ENCODE measurements around the gene RPL37. TPM values are rescaled to one million over a fixed set of nuclear protein-coding genes. Genes with fewer than 3 reads are reported as not detected.
"Not testable (repeated sequence)": the region's sequence is repeated elsewhere in the genome, so short reads cannot be mapped to it uniquely, and the experiment has no call there.

Gene RPL37
- total RNA-seq, 1 donor from 2014 or later, result 1,537 TPM

DNA sequence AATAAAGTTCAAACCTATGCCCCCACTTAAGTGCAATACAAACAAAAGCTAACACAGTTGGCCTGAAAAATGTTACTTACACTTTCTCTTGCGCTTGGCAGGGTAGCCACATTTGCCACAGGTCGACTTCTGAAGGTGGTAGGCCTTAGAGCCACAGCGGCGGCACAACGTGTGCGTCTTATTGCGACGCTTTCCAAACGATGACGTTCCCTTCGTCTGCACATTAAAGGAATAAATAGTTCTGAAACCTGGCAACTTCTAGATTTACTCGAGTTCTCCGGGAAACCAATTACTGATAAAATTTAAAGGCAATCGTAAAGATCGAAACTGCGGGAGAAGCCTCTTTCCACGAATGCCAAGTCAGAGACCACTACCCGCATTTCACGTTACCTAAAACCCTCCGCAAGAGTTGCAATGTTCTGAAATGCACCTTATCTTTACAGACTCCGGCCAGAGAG is 602 bp downstream of the RPL37 start:
- intact Hi-C loops (cut with micrococcal nuclease), result loop anchor here (2.0 to 10.0 kb wide), 3 partner anchors 44 to 1760 kb away; partner anchors contain the start of genes PTGER4 and RICTOR

DNA sequence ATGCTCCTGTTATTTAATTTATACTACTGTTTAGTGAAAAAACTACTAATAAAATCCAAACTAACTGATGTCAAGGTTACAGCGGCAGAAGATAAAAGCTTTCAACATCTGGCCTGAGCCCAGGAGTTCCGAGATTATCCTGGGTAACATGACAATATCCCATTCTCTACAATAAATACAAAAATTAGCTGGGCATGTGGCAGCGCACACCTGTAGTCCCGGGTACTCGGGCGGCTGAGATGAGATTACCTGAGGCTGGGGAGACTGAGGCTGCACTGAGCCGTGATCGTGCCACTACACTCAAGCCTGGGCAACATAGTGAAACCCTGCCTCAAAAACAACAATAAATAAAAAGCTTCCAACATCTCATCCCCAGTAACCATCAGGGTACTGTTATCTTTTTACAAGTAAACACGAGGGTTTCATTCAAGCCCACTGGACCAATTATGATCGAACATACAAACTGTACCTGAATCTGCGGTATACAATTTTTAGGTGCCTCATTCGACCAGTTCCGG is 1.3 kb downstream of the RPL37 start:
- intact Hi-C loops (cut with micrococcal nuclease), result loop anchor here (2.0 to 10.0 kb wide), 3 partner anchors 45 to 1759 kb away; partner anchors contain the start of genes PTGER4 and RICTOR

GRCh38 chr5:40832345-40832744 is 2.7 kb downstream of the RPL37 start:
- intact Hi-C loops (cut with micrococcal nuclease), result loop anchor here (10.0 kb wide), 1 partner anchor 1758 kb away; the partner anchor contains the start of gene RICTOR

DNA sequence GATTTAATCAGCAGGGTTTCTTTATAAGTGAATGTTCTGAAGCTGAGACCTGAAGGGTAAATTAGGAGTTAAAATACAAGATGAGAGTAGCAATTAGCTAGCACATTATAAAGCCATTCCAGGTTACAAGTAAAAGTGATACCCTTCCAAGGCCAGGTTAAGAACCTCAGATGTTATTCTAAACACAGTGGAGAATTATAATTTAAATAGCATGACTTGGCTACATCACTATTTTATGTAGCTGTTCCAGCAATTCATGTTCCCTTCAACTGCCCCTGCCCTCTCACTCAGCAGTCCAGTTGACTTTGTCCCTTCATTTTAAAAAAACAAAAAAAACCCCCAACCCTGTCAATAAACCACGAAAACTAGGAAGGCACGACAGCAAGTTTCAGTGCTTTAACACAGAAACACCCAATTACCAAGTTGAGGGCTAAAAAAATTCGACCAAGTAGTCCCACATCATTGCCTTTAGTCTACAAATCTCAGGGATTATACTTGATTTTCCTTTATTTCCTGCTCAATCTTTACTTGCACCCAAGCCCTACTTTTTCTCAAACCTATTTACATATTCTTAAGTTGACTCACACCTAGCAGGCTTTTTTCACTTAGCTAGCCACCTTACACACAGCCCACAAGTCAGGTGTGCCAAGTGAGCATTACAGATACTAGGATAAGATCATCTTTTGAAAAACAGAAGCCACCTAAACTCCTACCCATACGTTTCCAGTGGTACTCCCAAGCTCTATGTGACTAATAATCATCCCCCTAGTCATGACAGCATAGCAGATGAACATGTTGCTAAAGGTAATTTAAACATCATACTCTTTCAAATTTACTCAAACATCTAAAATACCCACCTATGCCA is 3.4 kb downstream of the RPL37 start:
- intact Hi-C loops (cut with micrococcal nuclease), result loop anchor here (10.0 kb wide), 1 partner anchor 1757 kb away; the partner anchor contains the start of gene RICTOR

GRCh38 chr5:40829748-40830533 is 5.1 kb downstream of the RPL37 start:
- intact Hi-C loops (cut with micrococcal nuclease), result loop anchor here (10.0 kb wide), 1 partner anchor 1755 kb away; the partner anchor contains the start of gene RICTOR

DNA sequence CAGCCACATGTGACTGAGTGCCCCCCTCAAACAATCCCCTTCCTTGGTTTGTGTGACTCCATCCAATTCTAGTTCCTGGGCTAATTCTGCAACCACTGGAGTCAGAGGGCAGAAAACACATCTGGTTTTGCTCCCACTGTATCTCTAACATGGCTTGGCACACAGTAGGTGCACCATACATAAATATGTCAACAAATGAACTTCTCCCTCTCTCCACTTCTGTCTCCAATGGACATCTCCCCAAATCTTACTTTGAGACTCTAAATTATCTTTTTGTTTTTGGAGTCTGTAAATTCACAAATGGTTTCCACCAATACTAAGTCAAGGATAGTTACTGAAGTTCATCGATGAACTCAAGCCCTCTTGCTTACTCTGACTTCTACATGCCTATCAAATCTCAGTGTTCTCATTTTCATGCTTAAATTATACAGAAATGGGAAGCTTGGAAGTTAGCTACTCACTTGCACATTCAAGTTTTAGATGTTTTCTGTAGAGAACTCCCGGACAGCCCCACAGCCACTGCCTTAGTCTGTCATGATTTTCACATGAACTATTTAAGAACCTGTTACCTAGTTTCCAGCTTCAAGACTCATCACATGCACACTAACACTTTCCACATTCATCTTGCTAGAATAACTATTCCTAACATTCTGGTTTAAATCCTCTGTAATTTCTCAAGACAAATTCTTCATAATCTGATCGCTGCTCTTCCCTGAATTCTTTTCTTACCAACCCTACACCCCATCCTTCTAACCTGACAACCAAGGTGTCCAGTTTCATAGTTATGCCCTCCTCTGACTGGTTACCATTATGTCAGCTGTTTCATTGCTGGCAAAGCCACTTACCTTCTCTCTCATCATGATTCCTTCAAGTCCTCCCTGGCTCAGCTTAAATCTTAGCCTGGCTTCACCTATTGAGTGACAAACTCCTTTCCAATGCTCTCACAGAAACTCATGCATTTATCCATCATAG is 6.0 kb downstream of the RPL37 start:
- intact Hi-C loops (cut with micrococcal nuclease), result no loop called here

GRCh38 chr5:40828021-40828631 is 6.9 kb downstream of the RPL37 start:
- intact Hi-C loops (cut with micrococcal nuclease), result no loop called here

DNA sequence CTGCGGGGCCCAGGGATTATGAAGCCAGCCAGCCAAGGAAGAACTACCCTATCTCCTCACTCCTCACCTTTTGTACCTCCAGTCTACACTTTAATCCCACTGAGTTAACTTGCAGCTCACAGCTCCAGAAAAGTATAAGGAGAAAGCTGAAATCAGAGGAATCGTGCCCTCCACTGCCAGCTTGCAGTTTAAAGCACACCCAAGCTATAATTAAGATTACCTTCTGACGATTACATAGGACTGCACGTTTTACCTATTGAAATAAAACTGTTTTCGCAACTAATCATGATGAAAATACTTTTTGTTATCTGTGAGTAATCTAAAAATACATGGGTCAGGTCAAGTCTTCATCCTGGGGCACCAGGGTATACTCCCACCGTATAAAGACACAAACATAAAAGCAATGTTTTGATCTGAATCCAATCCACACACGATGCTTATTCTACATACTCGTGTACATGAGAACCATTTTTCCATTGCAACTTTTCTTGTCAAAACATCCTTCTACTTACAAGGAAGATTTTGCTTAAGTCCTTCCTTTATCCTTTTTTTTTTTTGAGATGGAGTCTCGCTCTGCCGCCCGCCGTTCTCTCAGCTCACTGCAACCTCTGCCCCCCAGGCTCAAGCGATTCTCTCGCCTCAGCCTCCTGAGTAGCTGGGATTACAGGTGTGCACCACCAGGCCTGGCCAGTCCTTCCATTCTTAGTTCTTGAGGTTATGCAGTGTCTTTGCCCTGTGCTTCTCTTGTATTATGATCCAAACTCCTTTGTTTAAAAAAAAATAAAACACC is 7.6 kb downstream of the RPL37 start:
- intact Hi-C loops (cut with micrococcal nuclease), result no loop called here

GRCh38 chr5:40826489-40827187 is 8.4 kb downstream of the RPL37 start:
- intact Hi-C loops (cut with micrococcal nuclease), result no loop called here

DNA sequence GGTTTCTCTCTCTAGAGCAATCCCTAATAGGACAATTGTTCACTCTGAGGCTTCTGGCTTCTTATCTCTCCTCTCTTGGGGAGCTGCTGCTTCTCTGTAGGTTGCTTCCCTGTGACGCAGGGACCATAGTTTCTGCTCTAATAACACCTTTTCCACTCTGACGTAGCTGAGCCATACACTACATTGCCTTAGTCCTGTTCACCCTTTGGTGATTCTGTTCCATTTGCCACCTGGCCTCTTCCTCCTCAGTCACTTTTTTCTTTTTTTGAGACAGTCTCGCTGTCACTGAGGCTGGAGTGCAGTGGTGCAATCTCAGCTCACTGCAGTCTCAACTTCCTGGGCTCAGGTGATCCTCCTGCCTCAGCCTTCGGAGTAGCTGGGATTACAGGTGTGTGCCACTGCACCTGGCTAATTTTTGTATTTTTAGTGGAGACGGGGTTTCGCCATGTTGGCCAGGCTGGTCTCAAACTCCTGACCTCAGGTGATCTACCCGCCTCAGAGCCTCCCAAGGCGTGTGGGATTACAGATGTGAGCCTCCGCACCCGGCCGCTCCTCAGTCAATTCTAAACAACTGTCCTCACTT is 9.5 kb downstream of the RPL37 start:
- intact Hi-C loops (cut with micrococcal nuclease), result not testable (repeated sequence)

- intact Hi-C loops (cut with micrococcal nuclease), result no loop called here
These were observed 11.6 kb downstream of the RPL37 start for GRCh38 chr5:40823459-40823858.

DNA sequence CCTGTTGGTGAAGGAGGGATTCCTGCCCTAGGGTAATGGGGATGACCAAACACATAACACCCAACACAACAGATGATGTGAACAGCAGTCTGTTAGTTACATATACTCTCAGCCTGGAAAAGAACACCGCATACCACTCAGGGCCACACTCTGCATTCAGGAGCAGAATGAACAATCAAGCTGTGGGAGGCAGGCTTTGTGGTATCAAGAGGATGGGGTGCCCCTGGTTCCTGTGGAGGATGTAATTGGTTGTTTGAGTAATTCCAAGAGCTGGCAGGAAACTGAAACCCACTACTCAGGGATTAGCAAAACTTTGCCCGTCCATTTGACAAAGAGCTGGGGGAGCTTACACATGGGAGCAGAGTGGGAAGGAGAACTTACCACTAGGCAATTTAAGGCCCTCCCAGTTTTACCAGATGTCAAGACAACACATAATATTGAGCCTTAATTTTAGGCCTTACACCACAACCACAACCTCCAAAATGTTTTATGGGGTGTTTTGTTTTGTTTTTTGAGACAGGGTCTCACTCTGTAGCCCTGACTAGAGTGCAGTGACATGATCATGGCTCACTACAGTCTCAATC is 21.2 kb downstream of the RPL37 start:
- intact Hi-C loops (cut with micrococcal nuclease), result no loop called here

DNA sequence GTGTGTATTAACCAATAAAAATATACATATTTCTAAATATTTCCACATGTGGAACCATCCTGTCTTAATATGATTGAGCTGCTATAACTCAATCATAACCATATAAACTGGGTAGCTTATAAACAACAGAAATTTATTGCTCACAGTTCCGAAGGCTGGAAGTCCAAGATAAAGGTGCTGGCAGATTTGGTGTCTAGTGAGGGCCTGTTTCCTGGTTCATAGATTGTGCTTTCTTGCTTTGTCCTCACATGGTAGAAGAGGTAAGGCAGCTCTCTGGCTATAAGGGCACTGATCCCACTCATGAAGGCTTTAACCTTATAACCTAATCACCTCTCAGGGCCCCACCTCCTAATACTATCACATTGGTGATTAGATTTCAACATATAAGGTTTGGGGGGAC is 22.9 kb downstream of the RPL37 start:
- intact Hi-C loops (cut with micrococcal nuclease), result no loop called here

DNA sequence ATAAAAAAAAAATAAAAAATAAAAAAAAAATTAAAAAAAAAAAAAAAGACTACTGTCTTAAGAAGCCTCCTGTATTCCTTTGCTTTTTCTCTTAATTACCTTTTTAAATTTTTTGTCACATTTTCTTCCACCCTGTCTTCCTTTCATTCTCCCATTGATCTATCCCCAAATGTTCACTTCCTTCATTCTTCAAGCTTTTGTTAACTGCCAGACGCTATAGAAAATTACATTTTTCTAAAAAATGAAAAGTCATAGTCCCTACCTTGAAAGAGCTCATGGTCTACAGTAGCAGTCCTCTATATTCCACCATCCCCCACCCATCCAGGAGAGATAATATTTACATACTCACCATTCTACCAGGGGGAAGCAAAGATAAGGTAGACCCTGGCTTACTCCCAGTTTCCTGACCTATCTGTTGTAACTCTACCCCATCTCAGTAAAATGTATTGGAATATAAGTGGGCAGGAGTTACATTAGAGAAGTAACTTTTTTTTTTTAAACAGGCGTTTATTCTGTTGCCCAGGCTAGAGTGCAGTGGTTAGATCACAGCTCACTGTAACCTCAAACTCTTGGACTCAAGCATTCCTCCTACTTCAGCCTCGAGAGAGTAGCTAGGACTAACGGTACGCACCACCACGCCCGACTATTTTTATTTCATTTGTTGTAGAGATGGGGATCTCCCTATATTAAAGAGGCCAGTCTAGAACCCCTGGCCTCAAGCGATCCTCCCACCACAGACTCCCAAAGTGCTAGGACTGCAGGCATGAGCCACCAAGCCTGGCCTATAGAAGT is 33.1 kb downstream of the RPL37 start:
- intact Hi-C loops (cut with micrococcal nuclease), result no loop called here

DNA sequence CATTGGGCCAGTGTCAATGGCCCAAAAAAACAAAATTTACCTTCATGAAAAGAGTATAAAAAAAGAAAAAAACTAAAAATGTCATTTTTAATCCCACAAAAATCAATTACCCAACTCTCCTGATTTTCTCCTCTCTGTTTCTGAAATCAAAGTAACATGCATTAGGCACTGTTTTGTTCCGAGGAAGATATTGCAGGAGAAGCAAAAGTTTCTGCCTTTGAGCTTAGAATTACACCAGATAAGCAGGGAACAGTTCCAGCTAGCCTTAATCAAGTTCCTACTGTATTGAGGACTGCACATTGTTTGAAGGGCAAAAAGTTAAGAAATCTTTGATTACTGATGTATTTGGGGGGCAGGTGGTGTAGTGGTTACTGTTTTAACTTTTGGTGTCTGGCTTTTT is 35.8 kb downstream of the RPL37 start:
- intact Hi-C loops (cut with micrococcal nuclease), result no loop called here

DNA sequence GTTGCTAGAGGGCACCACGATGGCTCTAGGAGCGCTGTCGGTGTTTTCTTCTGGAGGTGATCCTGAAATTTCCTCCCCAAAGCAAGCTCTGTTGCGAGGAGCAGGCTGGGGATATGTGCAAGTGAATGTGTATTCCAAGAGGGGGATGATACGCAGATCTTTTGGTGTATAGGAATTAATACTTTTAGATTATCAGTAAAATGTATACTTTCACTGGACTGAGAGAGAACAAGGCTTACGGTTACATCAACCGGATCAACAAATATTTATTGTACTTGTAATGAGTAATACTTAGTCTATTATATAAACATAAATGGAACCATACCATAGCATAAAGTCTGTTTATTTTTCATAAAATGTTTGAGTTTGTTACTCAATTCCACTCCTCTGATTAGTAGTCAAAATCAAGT is 36.2 kb downstream of the RPL37 start:
- intact Hi-C loops (cut with micrococcal nuclease), result loop anchor here (1.0 kb wide), 3 partner anchors 36 to 80 kb away; partner anchors contain the start of genes RPL37 and TTC33
